GM23338 (cell line): ENCODE data around the gene STAT1. TPM values are rescaled to one million over a fixed set of nuclear protein-coding genes. Genes with fewer than 3 reads are reported as not detected.

Experiments
- ATAC-seq: fragments of 200-7000 bp; cut with Tn5 transposase; 3 replicates; pipeline ENCODE4 v1.9.1; 2020
- DNase-seq: peaks from one replicate; pipeline ENCODE4 v3.0.0-alpha.2; 2015; ENCODE audit warnings: low spot score
- H2AFZ ChIP-seq: fragments of 200-600 bp; sonication (generic); 2 replicates; pipeline ENCODE4 v1.8.0; 2016; ENCODE audit warnings: antibody characterized with exemption, mild to moderate bottlenecking, moderate library complexity
- H3F3A ChIP-seq: fragments of 200-600 bp; sonication (generic); replicated peaks from 2 replicates; pipeline ENCODE4 v1.8.0; 2017; ENCODE audit warnings: antibody characterized with exemption, mixed run types, low read depth
- H3K27ac ChIP-seq: fragments of 200-600 bp; sonication (generic); 2 replicates; pipeline ENCODE4 v1.6.1; 2016; ENCODE audit warnings: low read depth
- H3K27me3 ChIP-seq: fragments of 200-600 bp; sonication (generic); 2 replicates; pipeline ENCODE4 v1.8.0; 2016; ENCODE audit warnings: mild to moderate bottlenecking, mixed run types, moderate library complexity; ENCODE audit not compliant: insufficient read depth
- H3K36me3 ChIP-seq: fragments of 200-600 bp; sonication (generic); 2 replicates; pipeline ENCODE4 v1.8.0; 2016; ENCODE audit warnings: mild to moderate bottlenecking; ENCODE audit not compliant: insufficient read depth
- H3K4me1 ChIP-seq: fragments of 200-600 bp; sonication (generic); 2 replicates; pipeline ENCODE4 v1.8.0; 2016; ENCODE audit warnings: mild to moderate bottlenecking, moderate library complexity; ENCODE audit not compliant: insufficient read depth
- H3K4me2 ChIP-seq: fragments of 200-600 bp; sonication (generic); 2 replicates; pipeline ENCODE4 v1.7.1; 2017; ENCODE audit warnings: mixed run types
- H3K4me3 ChIP-seq: fragments of 200-600 bp; sonication (generic); 2 replicates; pipeline ENCODE4 v1.6.1; 2016; ENCODE audit warnings: mixed run types
- H3K79me2 ChIP-seq: fragments of 200-600 bp; sonication (generic); replicated peaks from 2 replicates; pipeline ENCODE4 v1.8.0; 2017; ENCODE audit warnings: mild to moderate bottlenecking; ENCODE audit not compliant: insufficient read depth
- H3K9me2 ChIP-seq: fragments of 200-600 bp; sonication (generic); 2 replicates; pipeline ENCODE4 v1.8.0; 2017; ENCODE audit not compliant: insufficient read depth
- H4K20me1 ChIP-seq: fragments of 200-600 bp; sonication (generic); replicated peaks from 2 replicates; pipeline ENCODE4 v1.8.0; 2017; ENCODE audit warnings: mild to moderate bottlenecking; ENCODE audit not compliant: insufficient read depth
- H3K27ac Mint-ChIP-seq: 2 replicates; pipeline ENCODE4 v1.8.0; 2020; ENCODE audit warnings: inconsistent platforms, mild to moderate bottlenecking, moderate library complexity, mixed read lengths
- H3K27me3 Mint-ChIP-seq: 3 replicates; pipeline ENCODE4 v1.8.0; 2022; ENCODE audit warnings: low read depth, mild to moderate bottlenecking, moderate library complexity, mixed read lengths, inconsistent platforms; ENCODE audit not compliant: insufficient read depth, poor library complexity
- H3K36me3 Mint-ChIP-seq: 3 replicates; pipeline ENCODE4 v1.8.0; 2021; ENCODE audit warnings: low read depth, mild to moderate bottlenecking, inconsistent platforms, moderate library complexity, mixed read lengths
- H3K4me1 Mint-ChIP-seq: 3 replicates; pipeline ENCODE4 v1.8.0; 2020; ENCODE audit warnings: mild to moderate bottlenecking, inconsistent platforms, mixed read lengths
- H3K4me3 Mint-ChIP-seq: 3 replicates; pipeline ENCODE4 v1.8.0; 2021; ENCODE audit warnings: moderate library complexity, mild to moderate bottlenecking, inconsistent platforms, mixed read lengths
- H3K9me3 Mint-ChIP-seq: 3 replicates; pipeline ENCODE4 v1.8.0; 2020; ENCODE audit warnings: moderate library complexity, mild to moderate bottlenecking, inconsistent platforms, mixed read lengths
- ETS1 ChIP-seq: IDR thresholded peaks from 2 replicates; pipeline ENCODE4 v1.6.1; 2016; ENCODE audit warnings: antibody characterized with exemption
- EZH2phosphoT487 ChIP-seq: fragments of 200-600 bp; sonication (generic); IDR thresholded peaks from one replicate; pipeline ENCODE4 v1.8.1; 2018; ENCODE audit warnings: antibody characterized with exemption; ENCODE audit not compliant: unreplicated experiment
- POLR2AphosphoS5 ChIP-seq: IDR thresholded peaks from 2 replicates; pipeline ENCODE4 v1.6.1; 2016; ENCODE audit warnings: antibody characterized with exemption, low read depth
- STAT1 ChIP-seq: IDR thresholded peaks from one replicate; pipeline ENCODE4 v1.6.1; 2016; ENCODE audit warnings: antibody characterized with exemption; ENCODE audit not compliant: unreplicated experiment
- ZNF114 ChIP-seq: fragments of 250-450 bp; sonication (Bioruptor Pico); IDR thresholded peaks from 2 replicates; pipeline ENCODE4 v1.5.0; 2020; ENCODE audit warnings: mild to moderate bottlenecking, moderate library complexity
- ZNF331 ChIP-seq: fragments of 250-450 bp; sonication (Bioruptor Pico); IDR thresholded peaks from 2 replicates; pipeline ENCODE4 v1.5.0; 2020; ENCODE audit warnings: low read depth, mild to moderate bottlenecking, moderate library complexity
- ZNF462 ChIP-seq: fragments of 250-450 bp; sonication (Bioruptor Pico); IDR thresholded peaks from 2 replicates; pipeline ENCODE4 v1.5.0; 2020; ENCODE audit warnings: mild to moderate bottlenecking, moderate library complexity
- polyA plus RNA-seq: library from polyadenylated mRNA; unstranded; fragments of >200 nt; fragmentation: Nextera tagmentation; extraction: Ambion mirVana; gene quantifications from 2 replicates; pipeline ENCODE4 v1.2.1, GENCODE V29; 2016
- total RNA-seq: library from RNA; depleted of rRNA; stranded (reverse); fragments of >200 nt; shearing (Covaris generic); gene quantifications from 2 replicates; pipeline ENCODE4 v1.2.3, GENCODE V29; 2014

STAT1 gene
- total and polyA plus RNA-seq, 2 experiments from 2014 or later = 15.1 to 47.4 TPM

GRCh38 chr2:191003405-191004309 is 10.3 kb downstream of the STAT1 start (continued):
- no peak for TF ChIP-seq ZNF462 (CRISPR knock-in tag)
- TF ChIP-seq EZH2phosphoT487 = no peak
- no peak for TF ChIP-seq ZNF331

GRCh38 chr2:191001624-191002023 is 12.3 kb downstream of the STAT1 start:
- Histone ChIP-seq H3K79me2 (no peaks in the 10 kb centered on the region), H4K20me1 (peaks cover 4% of the 10 kb centered on the region; the same call in 1 of the 2 replicates), H2AFZ (no peak overlapping the region), H3K36me3 (peaks cover 65% of the 10 kb centered on the region), H3K27me3 (no peaks in the 10 kb centered on the region), H3K4me3 (no peak overlapping the region), H3F3A (peaks cover 4% of the 10 kb centered on the region; the same call in 1 of the 2 replicates), H3K4me2 (no peak overlapping the region), H3K9me2 (no peaks in the 10 kb centered on the region), H3K4me1 (no peaks in the 10 kb centered on the region), H3K27ac (no peak overlapping the region)
- no peaks in the 10 kb centered on the region for H3K4me1 Mint-ChIP-seq
- H3K27ac Mint-ChIP-seq = no peak overlapping the region
- H3K36me3 Mint-ChIP-seq = peaks cover 77% of the 10 kb centered on the region
- H3K9me3 Mint-ChIP-seq = no peaks in the 10 kb centered on the region; the same call in 2 of the 3 replicates
- DNase-seq = no peak
- peaks cover 2% of the 10 kb centered on the region for H3K27me3 Mint-ChIP-seq
- H3K4me3 Mint-ChIP-seq = no peak overlapping the region
- ATAC-seq = no peak
- no peak for TF ChIP-seq POLR2AphosphoS5
- no peak for TF ChIP-seq ZNF331
- TF ChIP-seq STAT1 = no peak
- no peak for TF ChIP-seq ZNF114 (CRISPR knock-in tag)
- TF ChIP-seq ZNF462 (CRISPR knock-in tag) = no peak
- TF ChIP-seq ETS1 = no peak
